NCI-H2196 (cell line): ENCODE data around the gene MINK1.

Source experiments
- DNase-seq: peaks from one replicate; lab custom pipeline; 2025; ENCODE audit not compliant: unreplicated experiment; lab: John Stamatoyannopoulos, UW

MINK1 gene

DNA sequence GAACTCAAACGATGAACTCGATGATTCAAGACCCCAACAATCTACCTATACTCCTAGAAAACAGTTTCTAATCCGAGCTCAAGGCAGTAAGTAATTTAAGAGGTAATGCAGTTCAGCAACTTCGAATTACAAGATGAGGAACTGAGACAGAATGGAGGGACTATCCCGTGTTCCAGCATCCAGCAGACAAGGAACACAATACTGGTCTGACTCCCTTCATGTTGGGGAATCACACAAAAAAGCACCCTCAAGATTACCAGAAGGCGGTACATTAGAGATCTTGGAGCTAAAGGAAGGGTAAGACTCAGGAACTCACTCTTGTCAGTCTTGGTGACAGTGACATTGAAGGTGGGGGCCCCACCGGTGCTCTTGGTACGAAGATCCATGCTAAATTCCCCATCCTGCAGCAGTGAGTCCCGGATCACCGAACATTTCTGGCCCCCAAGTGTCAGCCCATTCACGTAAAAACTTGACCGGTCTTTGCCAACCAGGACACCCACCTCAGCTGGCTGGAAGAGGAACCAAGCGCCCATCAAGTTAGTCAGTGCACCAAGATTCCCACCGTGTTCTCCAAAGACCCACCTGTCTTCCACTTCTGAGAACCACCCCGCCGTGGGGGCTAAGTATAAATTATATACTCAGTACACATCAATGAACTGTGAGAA, 113.3 kb downstream of the MINK1 start:
- no peak for DNase-seq

DNA sequence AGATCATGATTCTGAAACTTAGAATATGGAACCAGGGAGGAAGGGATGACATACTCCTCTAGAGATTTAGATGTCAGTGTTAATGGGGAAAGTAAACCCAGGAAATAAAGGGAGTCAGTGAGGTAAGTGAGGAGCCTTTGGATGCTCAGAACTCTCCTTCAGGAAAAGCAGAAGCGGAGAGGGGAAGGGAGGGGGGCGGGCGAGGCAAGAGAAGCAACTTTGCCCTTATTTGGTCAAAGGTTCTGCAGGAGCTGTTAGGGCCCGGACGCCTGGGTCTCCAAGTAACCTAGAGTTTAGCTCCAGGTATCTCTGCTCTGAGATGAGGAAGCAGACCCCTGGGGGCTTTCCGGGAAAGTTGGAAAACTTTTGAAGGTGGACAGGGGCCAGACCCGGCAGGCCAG, 113.9 kb downstream of the MINK1 start:
- no peak for DNase-seq
